ENCODE results near the gene OR1F1.

Gene OR1F1

DNA sequence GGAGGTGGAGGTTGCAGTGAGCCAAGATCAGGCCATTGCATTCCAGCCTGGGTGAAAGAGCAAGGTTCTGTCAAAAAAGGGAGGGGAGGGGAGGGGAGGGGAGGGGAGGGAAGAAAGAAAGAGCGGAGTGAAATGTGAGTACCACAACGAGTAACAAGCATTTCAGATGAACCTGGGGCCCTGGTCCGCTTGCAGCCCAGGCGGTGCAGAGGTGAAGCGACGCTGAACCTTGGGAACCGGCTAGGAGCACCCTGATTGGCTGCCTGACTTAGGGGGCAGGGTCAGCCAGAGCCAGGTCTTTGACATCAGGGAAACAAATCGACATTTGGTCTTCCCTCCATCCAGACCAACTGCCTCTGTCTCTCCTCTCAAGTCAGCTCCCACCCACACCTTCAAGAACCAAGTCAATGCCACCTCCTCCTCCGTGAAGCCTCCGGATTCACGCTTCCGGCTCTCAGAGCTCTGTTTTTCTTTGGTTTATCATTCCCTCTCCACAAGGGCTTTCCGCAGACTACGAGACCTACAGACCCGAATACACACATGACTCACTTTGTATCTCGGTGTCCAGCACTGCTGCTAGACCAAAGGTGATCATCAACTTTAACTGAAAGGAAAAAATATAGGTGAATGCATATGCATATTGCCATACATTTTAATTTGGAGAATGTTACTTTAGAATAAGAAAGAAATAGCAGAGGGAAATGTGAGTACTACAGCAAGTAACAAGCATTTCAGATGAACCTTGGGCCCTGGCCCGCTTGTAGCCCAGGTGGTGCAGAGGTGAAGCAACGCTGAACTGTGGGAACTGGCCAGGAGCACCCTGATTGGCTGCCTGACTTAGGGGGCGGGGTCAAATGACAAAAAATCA lies 19.3 kb downstream of the OR1F1 start:
- TF ChIP-seq, protein P1, sequence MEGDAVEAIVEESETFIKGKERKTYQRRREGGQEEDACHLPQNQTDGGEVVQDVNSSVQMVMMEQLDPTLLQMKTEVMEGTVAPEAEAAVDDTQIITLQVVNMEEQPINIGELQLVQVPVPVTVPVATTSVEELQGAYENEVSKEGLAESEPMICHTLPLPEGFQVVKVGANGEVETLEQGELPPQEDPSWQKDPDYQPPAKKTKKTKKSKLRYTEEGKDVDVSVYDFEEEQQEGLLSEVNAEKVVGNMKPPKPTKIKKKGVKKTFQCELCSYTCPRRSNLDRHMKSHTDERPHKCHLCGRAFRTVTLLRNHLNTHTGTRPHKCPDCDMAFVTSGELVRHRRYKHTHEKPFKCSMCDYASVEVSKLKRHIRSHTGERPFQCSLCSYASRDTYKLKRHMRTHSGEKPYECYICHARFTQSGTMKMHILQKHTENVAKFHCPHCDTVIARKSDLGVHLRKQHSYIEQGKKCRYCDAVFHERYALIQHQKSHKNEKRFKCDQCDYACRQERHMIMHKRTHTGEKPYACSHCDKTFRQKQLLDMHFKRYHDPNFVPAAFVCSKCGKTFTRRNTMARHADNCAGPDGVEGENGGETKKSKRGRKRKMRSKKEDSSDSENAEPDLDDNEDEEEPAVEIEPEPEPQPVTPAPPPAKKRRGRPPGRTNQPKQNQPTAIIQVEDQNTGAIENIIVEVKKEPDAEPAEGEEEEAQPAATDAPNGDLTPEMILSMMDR (IDR thresholded peaks at IDR 0.05; ENCODE audit: poor library complexity, severe bottlenecking), result no peak
- DNase-seq (ENCODE audit: low spot score), result no peak

DNA sequence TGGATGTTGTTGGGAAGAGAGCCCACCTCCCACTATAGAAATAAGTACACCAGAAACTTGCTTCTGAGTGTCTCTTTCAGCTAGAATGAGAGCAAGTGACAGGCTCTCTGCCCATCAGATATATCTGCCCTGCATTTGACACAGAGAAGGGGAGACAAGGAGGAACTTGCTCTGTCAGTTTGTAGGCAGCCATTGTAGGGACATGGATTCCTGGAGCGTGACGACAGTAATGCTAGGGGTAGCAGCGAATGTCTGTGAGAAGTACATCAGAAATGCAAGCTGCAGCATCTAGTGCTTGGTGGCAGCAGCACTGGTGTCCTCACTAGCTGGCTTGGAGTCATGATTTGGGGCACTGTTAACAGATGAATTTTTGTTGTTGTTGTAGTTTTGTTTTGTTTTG lies 24.0 kb downstream of the OR1F1 start:
- no peaks in the 10 kb centered on the region for H3K9me3 ChIP-seq (ENCODE audit: severe bottlenecking)
- no peak for ATAC-seq (ENCODE audit: low read depth)

More for the DNA sequence above, 19.3 kb downstream of the OR1F1 start:
- no peaks in the 10 kb centered on the region for H3K4me1 ChIP-seq (ENCODE audit: insufficient read depth, poor library complexity, severe bottlenecking)
- H3K4me3 ChIP-seq (ENCODE audit: severe bottlenecking), result no peak overlapping the region
- no peak for ATAC-seq (ENCODE audit: low read depth)
- H3K27ac ChIP-seq (ENCODE audit: poor library complexity, severe bottlenecking), result no peak overlapping the region
- H3K36me3 ChIP-seq (ENCODE audit: low read depth), result no peaks in the 10 kb centered on the region
- no peaks in the 10 kb centered on the region for H3K27me3 ChIP-seq (ENCODE audit: insufficient read depth, poor library complexity, severe bottlenecking)
- H3K9me3 ChIP-seq (ENCODE audit: severe bottlenecking), result peaks cover 7% of the 10 kb centered on the region

DNA sequence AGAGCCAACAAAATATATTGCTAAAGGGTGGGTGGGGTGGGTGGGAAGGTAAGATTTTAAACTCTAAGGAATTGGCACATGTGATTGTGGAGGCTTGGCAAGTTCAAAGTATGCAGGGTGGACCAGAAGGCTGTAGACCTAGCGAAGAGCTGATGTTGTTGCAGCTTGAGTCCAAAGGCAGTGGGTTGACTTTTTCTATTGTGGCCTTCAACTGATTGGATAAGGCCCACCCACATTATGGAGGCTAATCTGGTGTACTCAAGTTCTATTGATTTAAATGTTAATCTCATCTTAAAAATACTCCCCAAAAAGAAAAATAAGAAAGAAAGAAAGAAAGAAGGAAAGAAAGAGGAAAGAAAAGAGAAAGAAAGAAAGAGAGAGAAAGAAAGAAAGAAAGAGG lies 24.6 kb downstream of the OR1F1 start:
- Histone ChIP-seq H3K27me3 (ENCODE audit: insufficient read depth, poor library complexity, severe bottlenecking) (no peaks in the 10 kb centered on the region), H3K9me3 (ENCODE audit: severe bottlenecking) (no peaks in the 10 kb centered on the region), H3K27ac (ENCODE audit: poor library complexity, severe bottlenecking) (no peak overlapping the region), H3K36me3 (ENCODE audit: low read depth) (no peaks in the 10 kb centered on the region), H3K4me1 (ENCODE audit: insufficient read depth, poor library complexity, severe bottlenecking) (no peaks in the 10 kb centered on the region), H3K4me3 (ENCODE audit: severe bottlenecking) (no peak overlapping the region)
- DNase-seq (ENCODE audit: low spot score) (no peak), ATAC-seq (ENCODE audit: low read depth) (no peak)
- TF ChIP-seq, protein P1 (IDR thresholded peaks at IDR 0.05; ENCODE audit: poor library complexity, severe bottlenecking), result no peak

More for the DNA sequence above, 24.0 kb downstream of the OR1F1 start:
- H3K36me3 ChIP-seq (ENCODE audit: low read depth), result no peaks in the 10 kb centered on the region
- no peaks in the 10 kb centered on the region for H3K27me3 ChIP-seq (ENCODE audit: insufficient read depth, poor library complexity, severe bottlenecking)
- TF ChIP-seq, protein P1 (IDR thresholded peaks at IDR 0.05; ENCODE audit: poor library complexity, severe bottlenecking), result no peak
- H3K4me3 ChIP-seq (ENCODE audit: severe bottlenecking), result no peak overlapping the region
- DNase-seq (ENCODE audit: low spot score), result no peak
- no peaks in the 10 kb centered on the region for H3K4me1 ChIP-seq (ENCODE audit: insufficient read depth, poor library complexity, severe bottlenecking)
- no peak overlapping the region for H3K27ac ChIP-seq (ENCODE audit: poor library complexity, severe bottlenecking)

DNA sequence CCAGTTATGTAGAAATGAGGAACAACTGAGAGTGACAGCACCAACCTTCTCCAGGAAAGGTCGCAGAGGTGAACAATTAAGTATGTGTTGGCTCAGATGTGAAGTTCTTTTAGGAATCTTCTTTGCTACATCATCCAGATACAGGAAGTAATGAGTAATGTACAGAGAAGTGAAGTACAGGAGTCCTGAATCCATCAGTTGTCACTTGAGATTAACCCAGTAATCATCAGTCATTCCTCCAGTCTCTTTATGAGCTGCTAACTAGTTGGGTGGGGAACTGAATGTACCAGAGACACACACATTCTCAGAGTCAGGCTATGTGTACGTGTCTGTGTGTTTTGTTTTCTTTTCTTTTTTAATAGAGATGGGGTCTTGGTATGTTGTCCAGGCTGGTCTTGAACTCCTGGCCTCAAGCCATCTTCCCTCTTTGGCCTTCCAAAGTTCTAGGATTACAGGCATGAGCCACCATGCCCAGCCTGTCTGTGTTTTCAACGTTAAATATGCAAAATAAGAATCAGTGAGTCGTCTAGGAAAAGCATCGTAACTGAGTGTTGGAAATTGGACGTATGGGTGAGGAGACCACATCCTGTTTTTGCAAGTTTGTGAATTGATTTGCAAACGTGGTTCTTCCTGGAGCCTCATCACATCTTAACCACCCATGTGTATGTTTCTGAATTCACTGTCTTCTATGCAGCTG lies 27.0 kb downstream of the OR1F1 start:
- no peaks in the 10 kb centered on the region for H3K9me3 ChIP-seq (ENCODE audit: severe bottlenecking)
- H3K4me1 ChIP-seq (ENCODE audit: insufficient read depth, poor library complexity, severe bottlenecking), result no peaks in the 10 kb centered on the region
- TF ChIP-seq, protein P1 (IDR thresholded peaks at IDR 0.05; ENCODE audit: poor library complexity, severe bottlenecking), result no peak
- DNase-seq (ENCODE audit: low spot score) (no peak), ATAC-seq (ENCODE audit: low read depth) (no peak)
- H3K27ac ChIP-seq (ENCODE audit: poor library complexity, severe bottlenecking), result no peak overlapping the region
- H3K27me3 ChIP-seq (ENCODE audit: insufficient read depth, poor library complexity, severe bottlenecking), result no peaks in the 10 kb centered on the region
- H3K36me3 ChIP-seq (ENCODE audit: low read depth), result no peaks in the 10 kb centered on the region
- H3K4me3 ChIP-seq (ENCODE audit: severe bottlenecking), result no peak overlapping the region
